Stimulated activated CD8-positive, alpha-beta memory T cell treated with anti-CD3 and anti-CD28 coated beads, Interleukin-15, amount 100 ng/mL, for 24 hours (primary cell): ENCODE measurements around the gene TMEM151A.
"Not testable (repeated sequence)": the region's sequence is repeated elsewhere in the genome, so short reads cannot be mapped to it uniquely, and the experiment has no call there.

Experiments
- DNase-seq: peaks from one replicate; pipeline ENCODE4 v3.0.0-alpha.2; 2020; ENCODE audit warnings: low read depth

Gene TMEM151A

GRCh38 chr11:66291706-66292542, at the start of gene TMEM151A:
Gene TMEM151A (plus strand): TSS chr11:66291894. CDS start chr11:66292014, 120 bp downstream.
- no peak for DNase-seq

- DNase-seq, result no peak
Measured at GRCh38 chr11:66242095-66242765, 49.5 kb upstream of the TMEM151A start.

DNA sequence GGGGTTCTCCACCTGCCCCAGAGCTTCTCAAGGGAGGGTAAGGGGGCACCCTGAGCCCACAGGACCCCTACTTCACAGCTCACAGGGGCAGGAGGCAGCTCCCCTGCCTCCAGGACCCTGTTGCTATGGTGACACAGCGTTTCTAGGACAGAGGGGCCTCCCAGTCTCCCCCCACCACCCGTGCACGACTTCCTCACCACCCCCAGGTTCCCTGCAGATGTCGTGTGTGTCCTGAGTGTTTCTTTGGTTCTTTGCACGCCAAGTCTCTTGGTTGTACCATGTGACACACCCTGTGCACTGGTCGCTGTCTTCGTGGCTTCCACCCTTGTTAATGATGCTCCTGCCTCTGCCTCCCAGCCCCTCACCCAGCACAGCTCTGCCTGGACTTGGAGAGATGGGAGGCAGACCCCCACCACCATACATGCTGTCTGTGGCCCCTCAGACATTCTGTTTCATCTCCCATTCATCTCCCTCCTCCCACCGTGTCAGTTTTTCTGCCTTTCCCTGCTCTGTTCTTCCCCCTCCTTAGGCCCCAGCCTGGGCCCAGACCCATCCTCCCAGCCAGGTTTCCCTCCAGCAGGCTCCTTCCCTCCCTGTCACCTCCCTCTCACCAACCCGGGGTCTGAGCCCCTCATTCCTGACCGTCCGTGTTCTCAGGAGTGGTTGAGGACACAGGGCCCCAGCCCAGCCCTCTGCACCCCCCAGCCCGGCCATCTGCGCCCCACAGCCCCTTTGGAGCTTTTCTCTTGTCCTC, 47.7 kb upstream of the TMEM151A start:
- no peak for DNase-seq

- no peak for DNase-seq
Measured at GRCh38 chr11:66247295-66247694, 44.4 kb upstream of the TMEM151A start.

GRCh38 chr11:66247801-66248200, 43.9 kb upstream of the TMEM151A start:
- DNase-seq, result no peak

- no peak for DNase-seq
Measured at GRCh38 chr11:66248903-66249302, 42.8 kb upstream of the TMEM151A start.

- no peak for DNase-seq
Measured at GRCh38 chr11:66251809-66252208, 39.9 kb upstream of the TMEM151A start.

GRCh38 chr11:66253081-66253480, 38.6 kb upstream of the TMEM151A start:
- not testable (repeated sequence) for DNase-seq

DNA sequence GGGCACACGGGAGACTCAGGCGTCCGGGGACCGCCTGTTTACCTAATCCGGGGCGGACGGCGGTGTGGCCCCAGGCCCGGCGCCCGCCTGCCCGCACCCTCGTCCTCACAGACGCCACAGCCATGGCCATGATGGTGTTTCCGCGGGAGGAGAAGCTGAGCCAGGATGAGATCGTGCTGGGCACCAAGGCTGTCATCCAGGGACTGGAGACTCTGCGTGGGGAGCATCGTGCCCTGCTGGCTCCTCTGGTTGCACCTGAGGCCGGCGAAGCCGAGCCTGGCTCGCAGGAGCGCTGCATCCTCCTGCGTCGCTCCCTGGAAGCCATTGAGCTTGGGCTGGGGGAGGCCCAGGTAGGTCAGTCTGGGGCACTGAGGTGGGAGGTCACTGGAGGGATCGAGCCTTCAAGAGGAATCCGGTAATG, 33.2 kb upstream of the TMEM151A start:
- no peak for DNase-seq

GRCh38 chr11:66259225-66259624, 32.5 kb upstream of the TMEM151A start:
- DNase-seq, result no peak

DNA sequence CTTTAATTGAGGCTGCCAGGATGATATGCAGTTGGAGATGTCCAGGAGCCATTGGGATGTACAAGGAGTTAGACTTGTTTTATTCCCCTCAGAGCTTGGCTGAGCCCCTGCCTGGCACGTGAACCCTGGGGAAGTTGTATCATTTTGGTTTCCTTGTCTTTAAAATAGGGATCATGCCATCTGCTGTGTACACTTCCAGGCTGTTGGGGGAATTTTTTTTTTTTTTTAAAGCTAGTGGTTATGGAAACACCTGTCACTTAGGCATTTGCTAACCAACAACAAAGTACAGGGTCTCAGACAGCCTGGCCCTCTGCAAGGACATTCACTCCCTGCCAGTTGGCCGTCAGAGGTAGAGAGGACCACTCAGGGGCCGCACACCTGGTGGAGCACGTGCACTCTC, 31.7 kb upstream of the TMEM151A start:
- DNase-seq, result no peak

GRCh38 chr11:66261578-66261977, 30.1 kb upstream of the TMEM151A start:
- DNase-seq, result no peak

DNA sequence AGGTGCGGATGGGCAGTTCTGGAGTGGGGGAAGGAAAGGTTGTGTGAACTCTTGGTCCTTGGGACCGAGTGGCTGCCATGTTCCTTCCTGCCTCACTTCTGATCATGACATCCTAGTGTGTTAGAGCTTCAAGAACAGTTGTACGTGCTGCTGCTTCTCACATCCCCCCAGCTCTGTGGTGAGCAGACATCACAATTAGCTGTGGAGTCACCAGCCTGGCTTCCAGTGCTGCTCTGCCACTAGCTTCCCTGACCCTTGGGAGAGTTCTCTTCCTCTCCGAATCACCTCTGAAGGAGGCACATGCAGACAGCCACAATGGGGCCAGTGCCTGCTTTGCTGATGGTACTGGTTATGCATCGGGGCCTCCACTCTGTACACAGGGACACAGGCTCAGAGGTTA, 29.5 kb upstream of the TMEM151A start:
- no peak for DNase-seq

DNA sequence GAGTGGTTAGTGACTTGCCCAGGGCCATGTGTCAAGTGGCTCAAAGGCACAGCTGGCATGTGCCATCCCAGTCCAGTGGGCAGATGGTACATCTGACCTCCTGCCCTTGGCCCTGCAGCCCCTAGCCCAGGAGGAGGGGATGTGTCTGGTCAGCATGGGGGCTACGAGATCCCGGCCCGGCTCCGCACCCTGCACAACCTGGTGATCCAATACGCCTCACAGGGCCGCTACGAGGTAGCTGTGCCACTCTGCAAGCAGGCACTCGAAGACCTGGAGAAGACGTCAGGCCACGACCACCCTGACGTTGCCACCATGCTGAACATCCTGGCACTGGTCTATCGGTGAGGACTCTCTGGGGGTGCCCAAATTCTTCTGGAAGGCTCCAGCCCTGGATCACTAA, 29.0 kb upstream of the TMEM151A start:
- no peak for DNase-seq

DNA sequence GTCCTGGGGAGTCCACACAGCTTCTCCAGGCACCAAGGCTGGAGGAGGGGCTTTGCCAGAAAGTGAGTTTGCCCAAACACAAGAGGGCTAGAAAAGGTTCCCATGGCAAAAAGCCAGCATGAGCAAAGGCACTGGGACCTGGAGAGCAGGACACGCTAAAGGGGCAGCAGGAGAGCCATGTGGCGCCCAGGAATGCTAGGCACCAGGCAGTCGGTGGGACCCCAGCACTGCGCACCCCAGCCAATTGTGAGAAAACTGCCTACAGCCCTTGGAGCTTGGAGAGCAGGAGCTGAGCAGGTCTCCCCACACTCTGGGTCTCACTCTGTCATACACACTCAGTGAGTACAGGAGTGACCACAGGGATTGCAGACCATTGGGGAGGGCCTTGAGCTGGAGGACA, 28.5 kb upstream of the TMEM151A start:
- DNase-seq, result no peak

DNA sequence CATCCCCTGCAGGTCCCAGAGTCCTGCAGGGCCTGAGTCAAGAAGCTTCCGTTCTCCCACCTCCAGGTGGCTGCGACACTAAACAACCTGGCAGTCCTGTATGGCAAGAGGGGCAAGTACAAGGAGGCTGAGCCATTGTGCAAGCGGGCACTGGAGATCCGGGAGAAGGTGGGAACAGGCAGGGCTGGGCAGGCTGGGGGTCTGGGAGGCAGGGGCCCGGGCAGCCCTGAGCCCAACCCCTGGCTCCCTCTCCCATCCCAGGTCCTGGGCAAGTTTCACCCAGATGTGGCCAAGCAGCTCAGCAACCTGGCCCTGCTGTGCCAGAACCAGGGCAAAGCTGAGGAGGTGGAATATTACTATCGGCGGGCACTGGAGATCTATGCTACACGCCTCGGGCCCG, 27.9 kb upstream of the TMEM151A start:
- DNase-seq, result no peak

- DNase-seq, result no peak
Measured at GRCh38 chr11:66264383-66264782, 27.3 kb upstream of the TMEM151A start.

DNA sequence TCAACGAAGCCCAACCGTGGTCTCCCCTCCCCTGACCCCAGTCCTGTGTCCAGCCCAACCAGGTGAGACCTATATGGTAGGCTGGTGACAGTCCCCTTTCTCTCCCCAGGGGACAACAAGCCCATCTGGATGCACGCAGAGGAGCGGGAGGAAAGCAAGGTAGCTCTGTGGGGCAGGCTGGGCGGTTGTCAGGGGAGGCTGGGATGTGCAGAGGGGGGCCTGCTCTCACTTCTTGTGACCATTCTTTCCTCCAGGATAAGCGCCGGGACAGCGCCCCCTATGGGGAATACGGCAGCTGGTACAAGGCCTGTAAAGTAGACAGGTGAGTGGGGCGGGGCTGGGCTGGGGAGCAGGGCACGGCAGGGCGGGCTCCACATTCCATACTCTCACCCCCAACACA, 26.8 kb upstream of the TMEM151A start:
- DNase-seq, result no peak

DNA sequence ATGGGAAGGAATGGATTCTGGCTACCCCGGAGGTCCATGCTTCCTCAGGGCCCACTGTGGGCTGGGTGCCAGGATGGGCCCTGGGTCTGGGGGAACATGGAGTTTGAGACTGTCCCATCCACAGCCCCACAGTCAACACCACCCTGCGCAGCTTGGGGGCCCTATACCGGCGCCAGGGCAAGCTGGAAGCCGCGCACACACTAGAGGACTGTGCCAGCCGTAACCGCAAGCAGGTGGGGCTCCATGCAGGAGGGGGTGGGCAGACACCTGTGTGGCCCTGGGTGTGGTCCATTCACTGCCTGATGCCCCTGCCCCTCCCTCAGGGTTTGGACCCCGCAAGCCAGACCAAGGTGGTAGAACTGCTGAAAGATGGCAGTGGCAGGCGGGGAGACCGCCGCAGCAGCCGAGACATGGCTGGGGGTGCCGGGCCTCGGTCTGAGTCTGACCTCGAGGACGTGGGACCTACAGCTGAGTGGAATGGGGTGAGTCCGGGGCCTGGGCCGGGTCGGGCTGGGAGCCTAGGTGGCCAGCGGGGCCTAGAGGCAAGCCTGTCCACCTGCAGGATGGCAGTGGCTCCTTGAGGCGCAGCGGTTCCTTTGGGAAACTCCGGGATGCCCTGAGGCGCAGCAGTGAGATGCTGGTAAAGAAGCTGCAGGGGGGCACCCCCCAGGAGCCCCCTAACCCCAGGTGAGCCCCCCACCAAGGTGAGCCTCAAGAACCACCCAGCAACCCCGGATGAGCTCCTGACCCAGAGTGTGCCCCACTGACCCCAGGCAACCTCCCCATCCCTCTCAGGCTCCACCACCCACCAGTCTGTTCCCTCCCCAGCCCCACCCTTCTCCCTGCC, 25.9 kb upstream of the TMEM151A start:
- DNase-seq, result no peak

DNA sequence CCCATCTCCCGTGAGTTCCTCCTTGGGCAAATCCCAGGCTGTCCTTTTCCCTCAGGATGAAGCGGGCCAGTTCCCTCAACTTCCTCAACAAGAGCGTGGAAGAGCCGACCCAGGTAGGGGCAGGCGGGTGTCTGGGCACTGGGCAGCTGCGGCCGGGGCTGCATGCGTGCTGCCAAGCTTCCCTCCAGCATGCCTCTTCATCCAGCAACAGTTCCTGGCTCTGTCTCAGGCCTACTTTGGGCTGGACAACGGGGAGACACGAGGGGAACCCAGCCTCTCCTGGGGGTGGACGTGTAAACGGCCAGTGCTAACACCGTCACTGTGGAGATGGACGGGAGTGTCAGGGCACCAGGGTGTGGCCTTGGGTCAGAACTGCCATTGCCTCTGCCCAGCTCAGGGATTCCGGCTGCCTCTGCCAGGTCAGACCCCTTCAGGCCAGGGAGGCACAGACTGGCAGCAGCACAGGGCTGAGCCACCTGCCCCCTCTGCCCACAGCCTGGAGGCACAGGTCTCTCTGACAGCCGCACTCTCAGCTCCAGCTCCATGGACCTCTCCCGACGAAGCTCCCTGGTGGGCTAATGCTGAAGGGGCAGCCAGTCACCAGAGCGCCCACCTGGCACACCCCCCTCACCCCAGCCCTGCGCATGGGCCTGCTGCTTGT, 25.2 kb upstream of the TMEM151A start:
- no peak for DNase-seq

DNA sequence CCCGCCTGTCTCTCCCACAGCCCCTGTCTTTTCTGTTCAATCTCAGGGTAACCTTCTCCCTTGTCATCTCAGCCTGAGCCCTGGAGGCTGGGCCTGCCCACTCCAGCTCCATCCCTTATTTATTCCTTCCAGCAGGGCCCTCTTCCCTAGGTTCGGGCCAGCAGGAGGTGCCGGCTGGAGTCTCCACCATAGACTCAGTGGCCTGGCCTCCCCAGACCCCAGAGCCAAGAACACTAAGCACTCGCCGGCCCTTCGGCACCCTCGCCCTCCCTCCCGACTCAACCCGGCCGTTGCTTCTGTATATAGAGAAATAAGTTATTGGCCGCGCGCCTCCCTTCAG, 24.7 kb upstream of the TMEM151A start:
- no peak for DNase-seq
